SK-N-SH (cell line): ENCODE results near the gene UNC5B.

Source experiments
- CHD2 ChIP-seq: fragments of 150-350 bp; IDR thresholded peaks from 2 replicates; pipeline ENCODE4 v1.6.1; 2018; ENCODE audit warnings: low read length; ENCODE audit not compliant: partially characterized antibody
- CTCF ChIP-seq: fragments of 200-600 bp; sonication (generic); IDR thresholded peaks from 2 replicates; pipeline ENCODE4 v1.6.1; 2017; ENCODE audit warnings: antibody characterized with exemption, mild to moderate bottlenecking, moderate library complexity
- EP300 ChIP-seq, 2 experiments: IDR thresholded peaks; 2 replicates each; pipeline versions ENCODE4 v1.4.0 to v1.6.1; 2012; ENCODE audit warnings: borderline replicate concordance in 1 of 2, low read depth in 1 of 2, low read length in 1 of 2
- FOXM1 ChIP-seq: IDR thresholded peaks from 2 replicates; pipeline ENCODE4 v1.4.0; 2012; ENCODE audit warnings: low read depth, mild to moderate bottlenecking
- JUND ChIP-seq: IDR thresholded peaks from 2 replicates; pipeline ENCODE4 v1.4.0; 2012
- MXI1 ChIP-seq: IDR thresholded peaks from 2 replicates; pipeline ENCODE4 v1.6.1; 2012; ENCODE audit warnings: mild to moderate bottlenecking, low read depth, low read length, improper control_type of control experiment
- NFIC ChIP-seq: IDR thresholded peaks from 2 replicates; pipeline ENCODE4 v1.4.0; 2012; ENCODE audit warnings: borderline replicate concordance
- POLR2AphosphoS5 ChIP-seq: IDR thresholded peaks from 2 replicates; pipeline ENCODE4 v1.6.1; 2012; ENCODE audit warnings: low read depth, low read length
- RAD21 ChIP-seq: IDR thresholded peaks from 2 replicates; pipeline ENCODE4 v1.6.1; 2012; ENCODE audit warnings: mild to moderate bottlenecking, low read length
- REST ChIP-seq: IDR thresholded peaks from 2 replicates; pipeline ENCODE4 v1.6.1; 2012; ENCODE audit warnings: mild to moderate bottlenecking, low read depth, low read length, moderate library complexity
- RFX5 ChIP-seq: IDR thresholded peaks from 2 replicates; pipeline ENCODE4 v1.6.1; 2012; ENCODE audit warnings: mild to moderate bottlenecking, improper control_type of control experiment, low read length
- YY1 ChIP-seq: IDR thresholded peaks from 2 replicates; pipeline ENCODE4 v1.4.0; 2012; ENCODE audit warnings: low read depth, mild to moderate bottlenecking
- ZBTB33 ChIP-seq: IDR thresholded peaks from 2 replicates; pipeline ENCODE4 v1.4.0; 2012; ENCODE audit warnings: low read depth, borderline replicate concordance

- TF ChIP-seq CTCF (no peak), FOXM1 (no peak), RAD21 (no peak), CHD2 (no peak), YY1 (no peak), ZBTB33 (no peak), RFX5 (no peak), POLR2AphosphoS5 (no peak), EP300 (IDR thresholded peaks at IDR 0.05; ENCODE audit: borderline replicate concordance in 1 of 2, low read depth in 1 of 2, low read length in 1 of 2) (no peak), NFIC (no peak), REST (no peak), JUND (no peak), MXI1 (no peak)
These were observed 111.0 kb downstream of the UNC5B start for GRCh38 chr10:71323407-71323806.
